GM21717 (cell line): Measurements from ENCODE around the gene ZCCHC4.

Experiments used
- ATAC-seq: cut with Tn5 transposase; IDR thresholded peaks from one replicate; pipeline ENCODE4 v1.9.1; 2021; ENCODE audit warnings: mild to moderate bottlenecking, moderate library complexity; ENCODE audit not compliant: unreplicated experiment

The ZCCHC4 gene

GRCh38 chr4:25312496-25313200, at the start of gene ZCCHC4:
Gene ZCCHC4, plus strand, starts transcription at chr4:25312774. Its CDS starts 36 bp downstream, at chr4:25312810.
- peak; percentile 80 for ATAC-seq

DNA sequence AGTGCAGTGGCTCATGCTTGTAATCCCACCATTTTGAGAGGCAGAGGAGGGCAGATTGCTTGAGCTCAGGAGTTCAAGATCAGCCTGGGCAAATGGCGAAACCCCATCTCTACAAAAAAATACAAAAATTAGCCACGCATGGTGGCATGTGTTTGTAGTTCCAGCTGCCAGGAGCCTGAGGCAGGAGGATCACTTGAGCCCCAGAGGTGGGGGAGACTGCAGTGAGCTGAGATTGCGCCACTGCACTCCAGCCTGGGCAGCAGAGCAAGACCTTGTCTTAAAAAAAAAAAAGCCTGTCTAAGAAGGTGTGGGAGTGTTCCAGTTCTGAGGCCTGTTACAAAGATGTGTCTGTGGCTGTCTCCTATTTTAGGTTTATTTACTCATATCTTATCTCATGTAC, 40.7 kb upstream of the ZCCHC4 start:
- no peak for ATAC-seq

- no peak for ATAC-seq
Measured at GRCh38 chr4:25280210-25280609, 32.4 kb upstream of the ZCCHC4 start.

DNA sequence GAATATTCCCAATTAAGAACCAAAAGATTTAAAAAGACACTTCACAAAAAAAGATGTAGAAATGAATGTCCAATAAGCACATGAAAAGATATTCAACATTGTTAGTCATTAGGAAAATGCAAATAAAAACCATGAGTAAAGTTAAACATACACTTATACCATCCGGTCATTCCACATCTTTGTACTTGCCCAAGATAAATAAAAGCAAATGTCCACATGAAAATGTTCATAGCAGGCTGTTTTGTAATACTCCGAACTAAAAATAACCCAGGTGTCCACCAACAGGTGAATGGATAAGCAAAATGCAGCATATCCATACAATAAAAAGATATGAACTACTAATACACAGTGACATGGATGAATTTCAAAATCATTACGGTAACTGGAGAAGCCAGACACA, 28.6 kb upstream of the ZCCHC4 start:
- ATAC-seq = no peak

- ATAC-seq = no peak
Measured at GRCh38 chr4:25284466-25284865, 28.1 kb upstream of the ZCCHC4 start.

DNA sequence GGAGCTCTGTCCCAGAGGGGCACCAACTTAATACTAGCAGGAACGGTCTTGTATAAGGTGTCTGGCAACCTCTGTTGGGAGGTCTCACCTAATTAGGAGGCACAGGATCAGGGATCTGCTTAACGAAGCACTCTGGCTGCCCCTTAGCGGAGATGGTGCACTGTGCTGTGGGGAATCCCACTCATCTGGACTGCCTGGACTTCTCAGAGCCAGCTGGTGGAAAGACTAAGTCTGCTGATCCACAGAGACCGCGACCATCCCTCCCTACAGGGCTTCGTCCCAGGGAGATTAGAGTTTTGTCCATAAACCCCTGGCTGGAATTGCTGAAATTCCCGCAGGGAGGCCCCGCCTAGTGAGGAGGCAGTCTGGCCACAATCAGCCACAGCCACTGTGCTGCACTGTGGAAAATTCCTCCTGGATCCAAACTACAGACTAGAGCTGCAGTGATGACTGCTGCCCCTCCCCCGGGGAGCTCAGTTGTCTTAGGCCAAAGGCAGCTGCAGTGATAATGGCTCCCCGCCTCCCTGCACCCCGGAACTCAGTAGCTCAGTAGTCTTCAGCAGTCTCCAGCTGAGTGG, 22.0 kb upstream of the ZCCHC4 start:
- no peak for ATAC-seq

DNA sequence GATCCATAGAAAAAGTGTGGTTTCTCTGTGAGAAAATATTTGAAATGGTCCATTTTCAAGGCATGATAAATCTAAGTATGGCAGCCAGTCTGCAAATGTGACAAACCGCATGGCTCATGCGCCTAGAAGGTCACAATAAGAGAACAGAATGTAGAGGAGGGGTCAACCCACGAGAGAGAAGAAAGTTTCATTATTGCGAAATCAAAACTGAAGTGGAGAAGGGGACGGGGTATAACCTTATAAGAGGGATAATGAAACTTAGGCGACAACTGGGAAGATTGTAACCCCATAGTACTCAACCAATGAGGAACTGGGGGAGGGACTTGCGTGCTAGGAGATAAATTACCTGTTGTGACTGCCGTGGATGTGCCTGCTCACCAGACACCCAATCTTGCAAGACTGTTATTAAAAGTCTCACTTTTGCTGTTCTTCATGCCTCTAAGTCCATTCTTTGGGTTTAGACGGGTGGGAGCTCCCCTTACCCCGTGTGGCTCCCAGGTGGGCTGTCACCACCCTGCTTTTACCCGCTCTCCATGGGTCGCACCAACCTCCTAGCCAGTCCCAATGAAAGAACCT, 21.3 kb upstream of the ZCCHC4 start:
- no peak for ATAC-seq

DNA sequence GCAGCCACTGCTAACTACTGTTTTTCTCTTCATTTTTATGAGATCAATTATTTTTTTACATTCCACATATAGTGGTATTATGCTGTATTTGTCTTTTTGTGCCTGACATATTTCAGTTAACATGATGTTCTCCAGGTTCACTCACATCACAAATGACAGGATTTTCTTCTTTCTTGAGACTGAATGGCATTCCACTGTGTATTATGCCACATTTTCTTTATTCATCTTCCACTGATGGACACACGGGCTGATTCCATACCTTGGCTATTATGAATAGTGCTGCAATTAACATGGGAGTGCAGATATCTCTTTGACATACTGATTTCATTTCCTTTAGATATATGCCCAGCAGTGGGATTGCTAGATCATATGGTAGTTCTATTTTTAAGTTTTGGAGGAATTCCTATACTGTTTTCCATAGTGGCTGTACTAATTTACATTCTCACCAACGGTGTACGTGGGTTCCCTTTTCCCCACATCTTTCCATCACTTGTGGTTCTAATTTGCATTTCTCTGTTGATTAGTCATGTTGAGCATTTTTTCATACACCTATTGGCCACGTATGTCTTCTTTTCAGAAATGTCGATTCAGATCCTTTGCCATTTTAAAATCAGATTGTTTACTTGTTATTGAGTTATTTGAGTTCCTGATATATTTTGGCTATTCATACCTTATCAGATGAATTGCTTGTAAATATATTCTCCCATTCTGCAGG, 14.9 kb upstream of the ZCCHC4 start:
- no peak for ATAC-seq

GRCh38 chr4:25299476-25300203, 12.9 kb upstream of the ZCCHC4 start:
- no peak for ATAC-seq

- no peak for ATAC-seq
Measured at GRCh38 chr4:25301471-25301870, 11.1 kb upstream of the ZCCHC4 start.

DNA sequence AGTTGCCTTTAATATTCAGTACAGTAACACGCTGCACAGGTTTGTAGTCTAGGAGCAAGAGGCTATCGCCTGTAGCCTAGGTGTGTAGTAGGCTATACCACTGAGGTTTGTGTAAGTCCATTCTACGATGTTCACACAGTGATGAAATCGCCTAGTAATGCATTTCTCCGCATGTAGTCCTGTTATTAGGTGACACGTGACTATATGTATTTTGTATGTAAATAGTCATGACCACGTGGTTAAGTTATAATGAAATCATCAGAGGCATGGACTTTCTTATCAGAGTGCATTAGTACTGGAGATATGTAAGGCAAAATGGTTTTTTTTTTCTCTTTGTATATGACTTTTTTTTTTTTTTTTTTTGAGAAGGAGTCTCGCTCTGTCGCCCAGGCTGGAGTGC, 9.9 kb upstream of the ZCCHC4 start:
- no peak for ATAC-seq

DNA sequence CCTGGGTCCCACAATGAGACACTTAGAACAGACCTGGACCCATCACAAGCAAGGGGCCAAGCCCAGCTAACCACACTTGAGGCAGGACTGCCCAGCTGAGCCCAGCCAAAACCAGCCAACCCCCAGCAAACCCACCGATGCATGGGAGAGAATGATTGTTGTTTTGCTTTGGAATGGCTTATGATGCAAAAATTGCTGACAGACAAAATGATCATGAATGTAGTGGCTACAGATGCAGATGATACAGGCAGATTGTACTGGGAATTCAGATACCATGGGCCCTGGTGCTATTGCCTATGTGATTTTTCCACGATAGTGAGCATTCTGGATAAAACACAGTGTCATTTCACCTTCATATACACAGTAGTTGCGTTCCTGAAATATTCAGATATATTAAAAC, 9.0 kb upstream of the ZCCHC4 start:
- no peak for ATAC-seq

DNA sequence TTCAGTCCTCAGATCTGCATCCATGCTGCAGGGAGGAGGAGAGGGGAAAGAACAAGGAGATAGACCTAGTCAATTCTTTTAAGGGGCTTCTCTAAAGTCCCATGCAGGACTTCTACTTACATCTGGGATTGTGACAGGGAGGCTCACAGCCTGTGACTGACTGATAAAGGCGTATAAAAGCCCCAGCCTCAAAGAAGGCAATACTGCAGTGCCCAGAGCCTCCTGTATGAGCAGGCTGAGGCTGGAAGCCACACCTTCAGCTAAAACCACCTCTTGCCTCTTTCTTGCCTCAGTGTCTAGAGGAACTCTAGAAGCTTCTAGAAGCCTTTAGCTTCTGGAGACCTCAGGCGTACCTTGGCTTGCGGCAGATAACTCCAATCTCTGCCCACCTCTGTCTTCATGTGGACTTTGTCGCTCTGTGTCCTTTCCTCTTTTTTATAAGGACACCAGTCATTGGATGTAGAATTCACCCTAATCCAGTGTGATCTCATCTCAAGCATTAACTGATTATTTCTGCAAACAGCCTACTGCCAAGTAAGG, 6.0 kb upstream of the ZCCHC4 start:
- no peak for ATAC-seq

GRCh38 chr4:25307596-25307995, 5.0 kb upstream of the ZCCHC4 start:
- no peak for ATAC-seq

DNA sequence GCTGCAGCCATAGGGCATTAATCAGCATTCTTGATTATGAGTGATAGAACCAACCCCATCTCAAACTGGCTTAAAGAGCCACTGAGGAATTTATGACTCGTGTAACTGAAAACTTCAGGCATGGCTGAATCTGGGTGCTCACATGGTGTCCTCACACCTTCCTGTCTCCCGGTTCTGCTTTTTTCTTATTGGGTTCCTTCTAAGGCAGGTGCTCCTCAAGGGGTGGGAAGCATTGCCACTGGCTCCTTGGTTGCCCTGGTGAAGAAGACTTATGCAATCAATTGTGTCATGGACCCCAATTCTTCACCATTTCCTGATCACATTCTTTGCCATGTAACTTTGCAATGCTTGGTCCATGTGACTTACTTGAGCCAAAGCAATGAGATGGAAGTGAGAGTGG, 4.3 kb upstream of the ZCCHC4 start:
- ATAC-seq = no peak

- ATAC-seq = no peak
Measured at GRCh38 chr4:25308761-25309160, 3.8 kb upstream of the ZCCHC4 start.

GRCh38 chr4:25310066-25310802, 2.3 kb upstream of the ZCCHC4 start:
- peak; percentile 67 for ATAC-seq

DNA sequence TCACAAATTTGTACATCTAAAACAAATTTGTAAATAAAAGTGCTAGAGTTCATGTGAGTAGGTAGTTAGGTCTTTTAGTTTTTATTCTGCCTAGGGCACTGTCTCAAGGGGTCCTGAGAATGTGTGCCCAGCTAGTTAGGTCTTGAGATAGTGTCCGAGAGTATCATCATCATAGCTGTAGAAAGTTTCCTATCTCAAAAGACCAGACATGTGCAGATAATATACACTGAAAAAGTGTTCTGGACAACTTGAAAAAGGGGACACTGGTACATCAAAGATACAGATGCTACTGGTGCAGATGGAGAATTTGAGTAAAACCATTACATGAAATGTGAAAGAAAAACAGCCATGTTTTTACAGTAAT, 1.8 kb upstream of the ZCCHC4 start:
- ATAC-seq = no peak

- no peak for ATAC-seq
Measured at GRCh38 chr4:25313201-25313895, 774 bp downstream of the ZCCHC4 start.

GRCh38 chr4:25320336-25320735, 7.8 kb downstream of the ZCCHC4 start:
- ATAC-seq = no peak
